Frontal cortex (tissue), 4 donors: ENCODE results near the gene XRCC2. TPM values are rescaled to one million over a fixed set of nuclear protein-coding genes. Genes with fewer than 3 reads are reported as not detected.

ENCODE experiments used
- DNase-seq, 2 donors: peaks; one replicate each; pipeline ENCODE4 v3.0.0; 2012; ENCODE audit warnings: low spot score in 2 of 2
- FAIRE-seq: peaks from 2 replicates; lab custom pipeline; 2012; peaks lifted over from hg19 to GRCh38; lab: Jason Lieb, UNC
- small RNA-seq: library from RNA; depleted of rRNA; stranded (forward); fragments of <200 nt; gene quantifications from one replicate; pipeline ENCODE3, GENCODE V24; 2014
- total RNA-seq: library from RNA; depleted of rRNA; stranded (reverse); fragments of >200 nt; gene quantifications from one replicate; pipeline ENCODE4 v1.2.3, GENCODE V29; 2014
- donor health status: control.
- donor health status: control.
- donor health status: control.

Gene XRCC2
- total RNA-seq, 1 donor from 2014 or later = 2.9 TPM

DNA sequence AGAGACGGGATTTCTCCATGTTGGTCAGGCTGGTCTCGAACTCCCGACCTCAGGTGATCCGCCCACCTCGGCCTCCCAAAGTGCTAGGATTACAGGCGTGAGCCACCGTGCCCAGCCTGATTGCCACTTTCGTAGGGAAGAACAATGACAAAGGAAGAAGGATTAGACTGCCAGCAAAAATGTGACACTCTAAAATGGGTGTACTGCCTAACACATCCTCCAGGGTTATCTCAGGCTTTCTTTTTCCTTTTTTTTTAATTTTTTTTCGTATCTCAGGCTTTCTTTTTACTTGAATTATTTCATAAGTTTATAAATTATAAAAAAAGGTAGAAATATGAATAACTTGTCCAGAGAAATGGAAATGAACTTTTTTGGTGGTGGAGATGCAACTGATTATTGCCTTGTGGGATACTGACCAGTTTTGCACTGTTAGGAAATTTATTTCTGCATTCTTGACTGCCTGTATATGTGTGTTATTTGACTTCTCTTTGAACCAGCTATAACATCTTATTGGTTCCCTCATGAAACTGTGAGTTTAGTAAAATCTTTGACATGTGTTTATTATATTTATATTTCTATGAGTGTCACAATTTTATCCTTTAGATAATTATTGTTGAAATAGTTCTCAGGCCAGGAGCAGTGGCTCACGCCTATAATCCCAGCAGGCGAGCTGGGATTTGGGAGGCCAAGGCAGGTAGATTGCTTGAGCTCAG lies 56.8 kb downstream of the XRCC2 start:
- no peak for FAIRE-seq

GRCh38 chr7:152618427-152618826 lies 57.5 kb downstream of the XRCC2 start:
- FAIRE-seq (no peak), DNase-seq (no peak)

More for the DNA sequence above, 56.8 kb downstream of the XRCC2 start:
- no peak for DNase-seq

GRCh38 chr7:152617056-152617455 lies 58.9 kb downstream of the XRCC2 start:
- FAIRE-seq (no peak), DNase-seq (no peak)

DNA sequence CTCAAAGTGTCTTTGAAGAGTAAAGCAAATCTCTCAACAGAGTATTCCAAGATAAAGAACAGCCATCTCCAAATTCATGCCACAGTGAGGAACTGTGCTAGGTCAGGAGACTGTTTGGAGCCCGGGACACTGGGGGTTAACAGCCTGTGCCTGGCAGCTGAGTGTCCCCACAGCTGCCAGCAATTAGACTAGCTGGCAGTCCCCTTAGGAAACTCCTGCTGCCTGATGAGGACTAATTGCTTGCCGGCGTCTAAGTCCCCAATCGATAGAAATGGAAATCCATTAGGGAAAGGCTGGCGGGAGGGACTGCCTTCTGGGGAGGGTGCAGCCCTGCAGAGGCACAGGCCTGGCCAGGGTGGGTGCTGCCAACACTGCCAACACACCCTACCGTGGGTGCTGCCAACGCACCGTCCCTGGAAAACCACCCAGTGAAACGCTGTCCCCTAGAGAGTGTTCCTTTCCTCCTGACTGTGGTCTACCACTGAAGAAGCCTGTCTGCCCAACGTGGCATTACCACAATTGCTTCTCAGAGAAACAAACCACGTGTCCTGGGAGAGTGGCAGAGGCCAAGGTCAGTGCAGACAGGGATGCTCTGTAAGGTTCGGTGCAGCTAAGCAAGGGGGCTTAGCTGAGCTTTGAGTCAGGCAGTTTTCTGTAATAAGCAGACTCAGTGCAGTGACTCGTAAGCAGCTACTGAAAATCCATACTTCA lies 60.8 kb downstream of the XRCC2 start:
- DNase-seq (peak; percentile 24 to 48), FAIRE-seq (no peak)

DNA sequence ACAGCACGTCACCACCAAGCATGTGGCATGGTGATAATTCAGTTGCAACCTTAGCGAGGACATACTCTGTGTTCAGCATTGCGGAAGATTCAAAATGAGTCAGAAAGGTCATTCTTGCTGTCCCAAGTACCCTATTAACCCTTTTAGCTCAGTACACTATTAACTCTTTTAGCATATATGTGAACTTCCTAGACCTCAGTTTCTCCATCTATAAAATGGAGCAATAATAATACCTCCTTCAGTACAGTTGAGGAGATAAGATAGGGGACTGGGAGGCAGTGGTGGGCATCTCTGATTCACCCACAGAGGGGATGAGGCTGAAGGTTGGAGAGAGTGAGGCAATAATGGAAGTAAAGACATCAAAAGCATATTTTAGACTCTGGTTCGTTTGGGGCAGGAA lies 67.3 kb downstream of the XRCC2 start:
- no peak for FAIRE-seq
- no peak for DNase-seq

DNA sequence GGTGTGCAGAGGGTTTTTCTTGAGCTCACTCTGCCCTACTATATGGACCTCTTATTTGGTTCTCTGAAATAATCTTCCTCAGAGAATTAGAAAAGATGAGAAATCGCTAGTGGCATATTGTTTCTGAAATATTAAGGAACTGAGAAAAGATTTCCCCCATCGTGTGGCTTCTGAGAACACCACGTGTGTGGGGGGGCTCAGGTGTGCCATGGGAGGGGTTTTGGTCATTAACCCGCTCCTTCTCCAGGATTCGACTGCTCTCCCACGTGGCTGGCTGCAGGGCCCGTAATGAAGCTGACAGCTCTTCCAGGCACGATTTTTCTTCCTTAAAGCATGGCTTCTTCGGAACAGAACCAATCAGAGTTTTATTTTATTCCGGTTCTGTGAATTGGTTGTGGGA lies 67.7 kb downstream of the XRCC2 start:
- DNase-seq (no peak), FAIRE-seq (no peak)

DNA sequence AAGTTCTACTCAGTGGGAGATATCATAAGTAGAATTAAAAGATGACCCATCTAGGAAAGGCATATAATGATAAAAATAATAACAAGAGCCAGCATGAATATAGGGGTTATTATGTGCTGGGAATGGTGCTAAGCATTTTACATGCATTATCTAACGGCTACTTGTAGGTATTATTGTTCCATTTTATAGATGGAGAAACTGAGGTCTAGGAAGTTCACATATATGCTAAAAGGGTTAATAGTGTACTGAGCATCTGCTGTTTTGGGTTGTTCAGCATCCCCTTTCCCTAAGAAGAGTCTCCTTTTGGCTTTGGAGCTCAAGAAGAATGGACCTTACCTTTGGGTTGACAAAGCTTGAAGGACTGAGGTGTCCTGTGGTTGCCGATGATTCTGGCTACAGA lies 68.9 kb downstream of the XRCC2 start:
- no peak for DNase-seq
- FAIRE-seq = no peak

- DNase-seq (no peak), FAIRE-seq (no peak)
Measured at GRCh38 chr7:152602962-152603361, 73.0 kb downstream of the XRCC2 start.

GRCh38 chr7:152601305-152601798 lies 74.6 kb downstream of the XRCC2 start:
- FAIRE-seq (no peak), DNase-seq (no peak)

- no peak for FAIRE-seq
- DNase-seq = no peak
Measured at GRCh38 chr7:152600266-152600665, 75.7 kb downstream of the XRCC2 start.

GRCh38 chr7:152597507-152597906 lies 78.4 kb downstream of the XRCC2 start:
- DNase-seq (no peak), FAIRE-seq (no peak)

GRCh38 chr7:152596824-152597223 lies 79.1 kb downstream of the XRCC2 start:
- FAIRE-seq (no peak), DNase-seq (no peak)

Small RNAs within 50 kb of the gene (small RNA-seq; reads per million reads assigned to genes)
- not detected for gene RF00568

Other genes starting within 250 kb of the XRCC2 start
- 55.0 TPM for gene KMT2C, start 240.1 kb downstream of the XRCC2 start, total RNA-seq
- gene ACTR3B, start 83.6 kb upstream of the XRCC2 start, total RNA-seq = 65.2 TPM